ENCODE data around the gene TREML4. TPM values are rescaled to one million over a fixed set of nuclear protein-coding genes. Genes with fewer than 3 reads are reported as not detected.

Gene TREML4
- total RNA-seq, 1 experiment from 2014 or later = not detected

DNA sequence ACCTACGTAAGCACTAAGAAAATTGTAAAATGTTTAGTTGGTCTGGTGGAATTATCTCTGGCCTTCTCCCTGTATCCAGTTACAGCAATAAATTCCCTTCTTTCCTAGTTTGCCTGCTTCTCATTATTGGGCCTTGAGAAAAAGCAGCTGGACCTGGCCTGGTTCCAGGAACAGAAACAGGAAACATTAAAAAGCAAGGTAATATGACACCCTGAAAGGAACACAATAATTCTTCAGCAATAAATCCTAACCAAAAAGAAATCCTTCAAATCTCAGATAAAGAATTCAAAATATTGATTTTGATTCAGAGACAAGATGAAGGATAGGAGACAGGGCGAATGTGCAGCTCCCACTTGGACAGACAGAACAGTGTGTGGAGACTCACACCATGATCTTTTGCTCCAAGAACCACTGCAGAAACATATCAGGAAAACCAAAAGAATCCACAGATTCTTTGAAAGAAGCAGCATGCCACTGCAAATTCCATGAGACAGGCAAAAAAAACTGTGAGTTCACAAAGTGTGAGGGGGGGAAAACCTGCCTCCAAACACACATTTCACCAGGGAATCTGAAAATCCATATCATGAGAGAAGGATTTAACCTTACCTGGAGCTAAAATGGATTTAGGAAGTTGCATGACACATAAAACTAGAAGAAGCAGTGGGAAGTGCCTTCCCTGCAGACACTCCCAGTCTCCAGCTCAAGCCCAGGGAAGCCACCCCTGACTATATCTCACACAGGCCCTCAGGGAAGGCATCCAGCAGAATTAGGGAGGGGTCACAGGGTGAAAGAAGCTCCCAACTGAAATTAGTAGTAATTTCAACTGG, 29.4 kb downstream of the TREML4 start:
- CTCF ChIA-PET = no interaction called here
- Histone ChIP-seq H3K4me3 (ENCODE audit: low read depth, low read length) (no peak overlapping the region), H3K36me3 (ENCODE audit: control insufficient read depth, insufficient read depth, low read length) (no peaks in the 10 kb centered on the region), H3K9me3 (0 out of 2 replicates have a peak, but pooled peaks cover 9% of the 10 kb centered on the region), H3K4me1 (no peaks in the 10 kb centered on the region), H3K27me3 (replicated peaks; ENCODE audit: control insufficient read depth, insufficient read depth, low read length) (peaks cover 1% of the 10 kb centered on the region; the same call in 1 of the 2 replicates)
- Mint-ChIP-seq H3K27ac (ENCODE audit: unreplicated experiment) (no peak overlapping the region), H3K9me3 (ENCODE audit: unreplicated experiment) (peaks cover 10% of the 10 kb centered on the region), H3K4me1 (ENCODE audit: low read depth, unreplicated experiment) (no peaks in the 10 kb centered on the region), H3K27me3 (ENCODE audit: insufficient read depth, unreplicated experiment) (peaks cover 3% of the 10 kb centered on the region), H3K4me3 (ENCODE audit: unreplicated experiment) (no peak overlapping the region), H3K36me3 (ENCODE audit: insufficient read depth, unreplicated experiment) (no peaks in the 10 kb centered on the region)
- TF ChIP-seq, protein P1, sequence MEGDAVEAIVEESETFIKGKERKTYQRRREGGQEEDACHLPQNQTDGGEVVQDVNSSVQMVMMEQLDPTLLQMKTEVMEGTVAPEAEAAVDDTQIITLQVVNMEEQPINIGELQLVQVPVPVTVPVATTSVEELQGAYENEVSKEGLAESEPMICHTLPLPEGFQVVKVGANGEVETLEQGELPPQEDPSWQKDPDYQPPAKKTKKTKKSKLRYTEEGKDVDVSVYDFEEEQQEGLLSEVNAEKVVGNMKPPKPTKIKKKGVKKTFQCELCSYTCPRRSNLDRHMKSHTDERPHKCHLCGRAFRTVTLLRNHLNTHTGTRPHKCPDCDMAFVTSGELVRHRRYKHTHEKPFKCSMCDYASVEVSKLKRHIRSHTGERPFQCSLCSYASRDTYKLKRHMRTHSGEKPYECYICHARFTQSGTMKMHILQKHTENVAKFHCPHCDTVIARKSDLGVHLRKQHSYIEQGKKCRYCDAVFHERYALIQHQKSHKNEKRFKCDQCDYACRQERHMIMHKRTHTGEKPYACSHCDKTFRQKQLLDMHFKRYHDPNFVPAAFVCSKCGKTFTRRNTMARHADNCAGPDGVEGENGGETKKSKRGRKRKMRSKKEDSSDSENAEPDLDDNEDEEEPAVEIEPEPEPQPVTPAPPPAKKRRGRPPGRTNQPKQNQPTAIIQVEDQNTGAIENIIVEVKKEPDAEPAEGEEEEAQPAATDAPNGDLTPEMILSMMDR (IDR thresholded peaks at IDR 0.05; ENCODE audit: insufficient read depth in 1 of 2, low read depth in 1 of 2, low read length in 1 of 2, severe bottlenecking in 1 of 2, unreplicated experiment in 1 of 2) = no peak
- no TSS peak for BruUV-seq (replicated peaks)
- intact Hi-C loops (cut with micrococcal nuclease; ENCODE audit: unreplicated experiment) = no loop called here
- POLR2A ChIA-PET = no interaction called here
- DNase-seq = no peak

DNA sequence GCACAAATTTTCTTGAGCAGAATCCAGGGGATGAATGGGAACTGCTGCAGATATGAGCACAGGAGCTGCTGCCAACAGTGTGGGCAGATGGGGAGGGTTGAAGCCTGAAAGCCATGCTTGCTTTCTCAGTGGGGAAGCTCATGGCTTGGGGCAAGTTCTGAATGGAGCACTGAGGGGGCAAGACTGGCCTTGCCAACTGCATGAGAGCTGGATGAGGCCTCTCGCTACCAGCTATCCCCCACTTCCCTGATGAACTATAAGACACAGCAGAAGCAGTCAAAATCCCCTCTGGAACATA, 30.0 kb downstream of the TREML4 start:
- Mint-ChIP-seq H3K27me3 (ENCODE audit: insufficient read depth, unreplicated experiment) (peaks cover 2% of the 10 kb centered on the region), H3K36me3 (ENCODE audit: insufficient read depth, unreplicated experiment) (no peaks in the 10 kb centered on the region), H3K9me3 (ENCODE audit: unreplicated experiment) (peaks cover 12% of the 10 kb centered on the region), H3K27ac (ENCODE audit: unreplicated experiment) (no peak overlapping the region), H3K4me3 (ENCODE audit: unreplicated experiment) (no peak overlapping the region), H3K4me1 (ENCODE audit: low read depth, unreplicated experiment) (no peaks in the 10 kb centered on the region)
- Histone ChIP-seq H3K4me3 (ENCODE audit: low read depth, low read length) (no peak overlapping the region), H3K9me3 (0 out of 2 replicates have a peak, but pooled peaks cover 9% of the 10 kb centered on the region), H3K36me3 (ENCODE audit: control insufficient read depth, insufficient read depth, low read length) (no peaks in the 10 kb centered on the region), H3K27me3 (replicated peaks; ENCODE audit: control insufficient read depth, insufficient read depth, low read length) (peaks cover 1% of the 10 kb centered on the region; the same call in 1 of the 2 replicates), H3K4me1 (no peaks in the 10 kb centered on the region)
- BruUV-seq (replicated peaks) = no TSS peak
- TF ChIP-seq, protein P1 (IDR thresholded peaks at IDR 0.05; ENCODE audit: insufficient read depth in 1 of 2, low read depth in 1 of 2, low read length in 1 of 2, severe bottlenecking in 1 of 2, unreplicated experiment in 1 of 2) = no peak
- POLR2A ChIA-PET = no interaction called here
- no peak for DNase-seq
- CTCF ChIA-PET = no interaction called here
- intact Hi-C loops (cut with micrococcal nuclease; ENCODE audit: unreplicated experiment) = no loop called here

GRCh38 chr6:41262401-41262800, 34.3 kb downstream of the TREML4 start:
- POLR2A ChIA-PET = no interaction called here
- BruUV-seq (replicated peaks) = no TSS peak
- H3K27ac Mint-ChIP-seq (ENCODE audit: unreplicated experiment) = no peak overlapping the region
- H3K4me3 ChIP-seq (ENCODE audit: low read depth, low read length) = no peak overlapping the region
- H3K4me1 Mint-ChIP-seq (ENCODE audit: low read depth, unreplicated experiment) = no peaks in the 10 kb centered on the region
- H3K9me3 ChIP-seq = 0 out of 2 replicates have a peak, but pooled peaks cover 9% of the 10 kb centered on the region
- intact Hi-C loops (cut with micrococcal nuclease; ENCODE audit: unreplicated experiment) = no loop called here
- DNase-seq = no peak
- CTCF ChIA-PET = interaction anchor here (0.5 kb wide), 1 partner anchor 1881 kb away, joined by 3 read pairs; no protein-coding TSS in a partner anchor
- H3K36me3 Mint-ChIP-seq (ENCODE audit: insufficient read depth, unreplicated experiment) = no peaks in the 10 kb centered on the region
- H3K4me3 Mint-ChIP-seq (ENCODE audit: unreplicated experiment) = no peak overlapping the region
- H3K9me3 Mint-ChIP-seq (ENCODE audit: unreplicated experiment) = peaks cover 18% of the 10 kb centered on the region
- TF ChIP-seq, protein P1 (IDR thresholded peaks at IDR 0.05; ENCODE audit: insufficient read depth in 1 of 2, low read depth in 1 of 2, low read length in 1 of 2, severe bottlenecking in 1 of 2, unreplicated experiment in 1 of 2) = no peak
- H3K27me3 Mint-ChIP-seq (ENCODE audit: insufficient read depth, unreplicated experiment) = peaks cover 10% of the 10 kb centered on the region
- H3K36me3 ChIP-seq (ENCODE audit: control insufficient read depth, insufficient read depth, low read length) = no peaks in the 10 kb centered on the region
- no peaks in the 10 kb centered on the region for H3K4me1 ChIP-seq
- peaks cover 1% of the 10 kb centered on the region; the same call in 1 of the 2 replicates for H3K27me3 ChIP-seq (replicated peaks; ENCODE audit: control insufficient read depth, insufficient read depth, low read length)
